ENCODE data around the gene PLA2G4B.

Gene PLA2G4B

GRCh38 chr15:41809526-41810220 lies 29.0 kb upstream of the PLA2G4B start:
- no peak for DNase-seq

- DNase-seq, result no peak
Observed at GRCh38 chr15:41810651-41811431, 27.8 kb upstream of the PLA2G4B start.

- DNase-seq, result peak; percentile 74
Observed at GRCh38 chr15:41811432-41812195, 27.0 kb upstream of the PLA2G4B start.

- DNase-seq, result no peak
Observed at GRCh38 chr15:41812820-41813375, 25.7 kb upstream of the PLA2G4B start.

- DNase-seq, result no peak
Observed at GRCh38 chr15:41813426-41813825, 25.2 kb upstream of the PLA2G4B start.

GRCh38 chr15:41814534-41814933 lies 24.1 kb upstream of the PLA2G4B start:
- no peak for DNase-seq

- DNase-seq, result no peak
Observed at GRCh38 chr15:41816788-41817187, 21.9 kb upstream of the PLA2G4B start.

GRCh38 chr15:41817327-41817726 lies 21.3 kb upstream of the PLA2G4B start:
- no peak for DNase-seq

GRCh38 chr15:41817781-41818180 lies 20.9 kb upstream of the PLA2G4B start:
- no peak for DNase-seq

GRCh38 chr15:41819455-41820050 lies 19.1 kb upstream of the PLA2G4B start:
- DNase-seq, result no peak

- no peak for DNase-seq
Observed at GRCh38 chr15:41820791-41821423, 17.7 kb upstream of the PLA2G4B start.

- no peak for DNase-seq
Observed at GRCh38 chr15:41821831-41822230, 16.8 kb upstream of the PLA2G4B start.

GRCh38 chr15:41822471-41822870 lies 16.2 kb upstream of the PLA2G4B start:
- DNase-seq, result no peak

- DNase-seq, result no peak
Observed at GRCh38 chr15:41822957-41823356, 15.7 kb upstream of the PLA2G4B start.

GRCh38 chr15:41823502-41823901 lies 15.1 kb upstream of the PLA2G4B start:
- no peak for DNase-seq

- DNase-seq, result no peak
Observed at GRCh38 chr15:41824062-41824745, 14.4 kb upstream of the PLA2G4B start.

GRCh38 chr15:41825145-41825544 lies 13.5 kb upstream of the PLA2G4B start:
- no peak for DNase-seq

- no peak for DNase-seq
Observed at GRCh38 chr15:41825572-41826535, 12.8 kb upstream of the PLA2G4B start.

- DNase-seq, result peak; percentile 33
Observed at GRCh38 chr15:41827290-41827879, 11.3 kb upstream of the PLA2G4B start.

Measured in activated naive CD4-positive, alpha-beta T cell treated with anti-CD3 and anti-CD28 coated beads, Interleukin-2, amount 50 U/mL, for 16 hours (primary cell).